Right atrium auricular region (tissue), 2 donors: ENCODE results near the gene CHRM1. TPM values are rescaled to one million over a fixed set of nuclear protein-coding genes. Genes with fewer than 3 reads are reported as not detected.

Experiments
- DNase-seq: peaks from one replicate; pipeline ENCODE4 v3.0.0-alpha.2; 2019; ENCODE audit warnings: low spot score
- H3K27ac ChIP-seq, 2 donors: fragments of 200-600 bp; sonication (generic); 1 replicate in 1 of 2; 2 replicates in 1 of 2; pipeline ENCODE4 v1.5.1; 2016 to 2019
- H3K27me3 ChIP-seq, 2 donors: fragments of 200-600 bp; sonication (generic); one replicate each; pipeline versions ENCODE4 v1.5.1 to v1.6.0; 2017 to 2019
- H3K36me3 ChIP-seq: fragments of 200-600 bp; sonication (generic); one replicate; pipeline ENCODE4 v1.5.1; 2016
- H3K4me1 ChIP-seq, 2 donors: fragments of 200-600 bp; sonication (generic); one replicate each; pipeline versions ENCODE4 v1.5.1 to v1.6.0; 2017 to 2019
- H3K4me3 ChIP-seq, 2 donors: fragments of 200-600 bp; sonication (generic); 1 replicate in 1 of 2; 2 replicates in 1 of 2; pipeline ENCODE4 v1.5.1; 2017 to 2019; ENCODE audit warnings: mild to moderate bottlenecking in 1 of 2, moderate library complexity in 1 of 2
- H3K9me3 ChIP-seq, 2 donors: fragments of 200-600 bp; sonication (generic); one replicate each; pipeline ENCODE4 v1.5.1; 2019
- CTCF ChIP-seq, 2 donors: fragments of 200-600 bp; sonication (generic); IDR thresholded peaks; one replicate each; pipeline ENCODE4 v1.5.1; 2019; ENCODE audit warnings: antibody characterized with exemption in 2 of 2
- total RNA-seq, 2 donors: library from RNA; depleted of rRNA; stranded (reverse); fragments of >200 nt; gene quantifications; one replicate each; pipeline ENCODE4 v1.1.0, GENCODE V29; 2016

The CHRM1 gene
- total RNA-seq, 2 donors from 2014 or later: not detected

DNA sequence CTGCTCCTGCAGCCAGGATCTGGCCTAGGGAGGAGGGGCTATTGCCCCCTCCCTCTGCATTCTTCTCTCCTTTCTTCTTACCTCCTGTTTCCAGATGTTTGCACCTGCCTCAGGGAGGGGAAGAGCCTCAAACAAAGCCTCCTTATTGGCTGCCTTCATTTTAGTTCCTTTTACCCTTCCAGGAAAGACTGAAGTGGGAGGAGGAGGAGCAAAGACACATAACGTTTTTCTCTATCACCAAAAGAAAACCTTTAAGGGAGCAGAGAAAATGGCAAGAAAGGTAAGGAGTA, 13.3 kb upstream of the CHRM1 start:
- Histone ChIP-seq H3K4me1 (no peaks in the 10 kb centered on the region), H3K27me3 (no peaks in the 10 kb centered on the region), H3K4me3 (no peak overlapping the region), H3K36me3 (no peaks in the 10 kb centered on the region), H3K9me3 (no peaks in the 10 kb centered on the region), H3K27ac (no peak overlapping the region)
- DNase-seq: no peak
- TF ChIP-seq CTCF (IDR thresholded peaks at IDR 0.05): no peak

DNA sequence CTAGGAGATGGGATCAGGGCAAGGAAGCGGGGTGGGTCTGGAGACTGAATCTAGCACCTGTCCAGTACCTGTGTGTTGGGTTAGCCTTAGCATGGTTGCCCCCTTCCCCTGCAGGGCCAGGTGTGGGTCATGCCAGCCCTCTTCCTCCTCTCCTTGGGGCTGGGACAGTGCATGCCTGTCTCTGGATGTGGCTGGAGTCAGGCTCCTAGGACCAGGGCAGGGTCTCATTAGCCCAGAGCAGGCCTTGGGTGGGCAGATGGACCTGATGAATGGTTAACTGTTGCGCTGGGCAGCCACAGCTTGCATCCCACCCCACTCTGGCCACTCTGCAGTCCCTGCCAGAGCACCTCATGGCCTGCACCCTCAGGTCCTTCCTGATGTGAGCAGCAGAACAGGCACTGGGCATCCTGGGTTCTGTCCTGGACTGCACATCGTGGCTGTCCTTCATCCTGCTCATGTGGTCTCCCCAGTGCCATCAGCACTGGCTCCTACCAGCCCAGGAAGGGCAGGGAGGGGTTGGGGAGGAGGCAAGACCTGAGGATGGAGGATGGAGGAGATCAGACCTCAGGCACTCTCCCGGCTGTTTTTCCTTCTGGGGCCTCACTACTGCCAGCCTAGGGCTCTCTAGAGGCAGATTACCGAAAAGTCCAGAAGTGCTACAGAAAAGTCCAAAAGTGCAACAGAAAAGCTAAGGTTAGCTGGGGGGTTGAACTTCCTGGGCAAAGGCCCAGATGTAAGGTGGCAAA, 12.8 kb upstream of the CHRM1 start:
- DNase-seq: no peak
- H3K4me1 ChIP-seq: no peaks in the 10 kb centered on the region
- H3K4me3 ChIP-seq: no peak overlapping the region
- no peak for TF ChIP-seq CTCF (IDR thresholded peaks at IDR 0.05)
- no peak overlapping the region for H3K27ac ChIP-seq
- no peaks in the 10 kb centered on the region for H3K36me3 ChIP-seq
- H3K27me3 ChIP-seq: no peaks in the 10 kb centered on the region
- no peaks in the 10 kb centered on the region for H3K9me3 ChIP-seq

GRCh38 chr11:62933285-62933684, 12.1 kb upstream of the CHRM1 start:
- Histone ChIP-seq H3K36me3 (no peaks in the 10 kb centered on the region), H3K4me3 (no peak overlapping the region), H3K9me3 (no peaks in the 10 kb centered on the region), H3K4me1 (no peaks in the 10 kb centered on the region), H3K27ac (no peak overlapping the region), H3K27me3 (no peaks in the 10 kb centered on the region)
- DNase-seq: no peak
- TF ChIP-seq CTCF (IDR thresholded peaks at IDR 0.05): no peak

DNA sequence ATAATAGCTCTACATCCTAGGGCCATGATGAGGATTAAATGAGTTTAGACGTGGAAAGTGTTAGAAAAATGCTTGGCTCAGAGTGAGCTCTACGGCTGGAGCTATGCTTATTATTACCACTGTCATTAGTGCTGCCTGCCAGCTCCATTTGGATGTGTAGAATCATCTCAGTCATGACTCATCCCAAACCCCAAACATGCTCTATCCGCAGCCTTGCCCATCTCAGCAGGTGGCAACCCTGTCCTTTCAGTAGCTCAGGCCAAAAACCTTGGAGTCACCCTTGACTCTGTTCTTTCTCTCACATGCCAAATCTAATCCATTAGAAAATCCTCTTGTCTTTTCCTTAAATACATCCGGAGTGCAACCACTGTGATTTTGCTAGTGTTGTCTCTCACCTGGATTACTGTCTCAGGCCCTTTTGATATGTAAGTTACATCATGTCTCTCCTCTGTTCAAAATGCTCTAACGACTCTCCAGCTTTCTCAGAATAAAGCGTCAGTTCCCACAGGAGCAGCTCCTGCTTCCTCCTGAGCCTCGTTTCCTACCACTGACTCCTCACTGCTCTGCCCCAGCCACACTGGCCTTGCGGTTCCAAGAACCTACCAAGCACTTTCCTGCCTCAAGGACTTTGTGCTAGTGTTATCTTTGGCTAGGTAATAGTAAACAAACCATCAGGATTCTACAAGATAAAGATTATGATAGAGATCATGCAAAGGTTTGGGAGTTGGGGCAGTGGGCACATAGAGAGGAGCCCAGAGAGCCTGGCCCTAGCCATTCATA, 10.5 kb upstream of the CHRM1 start:
- Histone ChIP-seq H3K9me3 (no peaks in the 10 kb centered on the region), H3K27ac (no peak overlapping the region)
- no peak for DNase-seq

GRCh38 chr11:62930666-62931065, 9.5 kb upstream of the CHRM1 start:
- Histone ChIP-seq H3K4me3 (no peak overlapping the region), H3K36me3 (no peaks in the 10 kb centered on the region), H3K4me1 (peaks cover 0 to 17% of the 10 kb centered on the region in 2 donors), H3K27me3 (peaks cover 0 to 11% of the 10 kb centered on the region in 2 donors), H3K27ac (no peak overlapping the region), H3K9me3 (no peaks in the 10 kb centered on the region)
- DNase-seq: no peak
- no peak for TF ChIP-seq CTCF (IDR thresholded peaks at IDR 0.05)

More for the DNA sequence above, 10.5 kb upstream of the CHRM1 start:
- peaks cover 0 to 4% of the 10 kb centered on the region in 2 donors for H3K27me3 ChIP-seq
- no peaks in the 10 kb centered on the region for H3K36me3 ChIP-seq
- peaks cover 0 to 7% of the 10 kb centered on the region in 2 donors for H3K4me1 ChIP-seq
- no peak overlapping the region for H3K4me3 ChIP-seq
- TF ChIP-seq CTCF (IDR thresholded peaks at IDR 0.05): no peak
